ENCODE data around the gene CRELD2.
A peak's percentile ranks its signal among the peaks of the same experiment; 100 is the strongest.

CRELD2 gene

GRCh38 chr22:49948116-49948957 is 29.9 kb downstream of the CRELD2 start:
- DNase-seq, result no peak

- no peak for DNase-seq
These were observed 30.8 kb downstream of the CRELD2 start for GRCh38 chr22:49948958-49949913.

GRCh38 chr22:49949914-49950292 is 31.5 kb downstream of the CRELD2 start:
- DNase-seq, result no peak

- no peak for DNase-seq
These were observed 32.1 kb downstream of the CRELD2 start for GRCh38 chr22:49950396-49950994.

- DNase-seq, result peak; percentile 12
These were observed 32.7 kb downstream of the CRELD2 start for GRCh38 chr22:49951000-49951677.

GRCh38 chr22:49951678-49951985 is 33.2 kb downstream of the CRELD2 start:
- DNase-seq, result no peak

- no peak for DNase-seq
These were observed 33.8 kb downstream of the CRELD2 start for GRCh38 chr22:49951986-49952896.

- no peak for DNase-seq
These were observed 34.7 kb downstream of the CRELD2 start for GRCh38 chr22:49953027-49953679.

GRCh38 chr22:49953680-49954344 is 35.4 kb downstream of the CRELD2 start:
- no peak for DNase-seq

GRCh38 chr22:49954354-49954753 is 35.9 kb downstream of the CRELD2 start:
- no peak for DNase-seq

- no peak for DNase-seq
These were observed 36.7 kb downstream of the CRELD2 start for GRCh38 chr22:49954991-49955580.

GRCh38 chr22:49955581-49956417 is 37.4 kb downstream of the CRELD2 start:
- no peak for DNase-seq

GRCh38 chr22:49956418-49956770 is 38.0 kb downstream of the CRELD2 start:
- no peak for DNase-seq

- DNase-seq, result no peak
These were observed 38.7 kb downstream of the CRELD2 start for GRCh38 chr22:49956914-49957825.

- no peak for DNase-seq
These were observed 39.5 kb downstream of the CRELD2 start for GRCh38 chr22:49957826-49958365.

- no peak for DNase-seq
These were observed 40.0 kb downstream of the CRELD2 start for GRCh38 chr22:49958366-49958921.

GRCh38 chr22:49958931-49959781 is 40.7 kb downstream of the CRELD2 start:
- no peak for DNase-seq
